Keratinocyte (primary cell): ENCODE measurements around the gene FKTN. TPM values are rescaled to one million over a fixed set of nuclear protein-coding genes. Genes with fewer than 3 reads are reported as not detected.

ENCODE experiments used
- DNase-seq: peaks from one replicate; pipeline ENCODE4 v3.0.0-alpha.2; 2011; ENCODE audit warnings: low read depth, missing footprints, low spot score
- FAIRE-seq: peaks from 2 replicates; lab custom pipeline; 2011; peaks lifted over from hg19 to GRCh38; lab: Jason Lieb, UNC
- H2AFZ ChIP-seq: 2 replicates; pipeline ENCODE4 v1.6.0; 2012; ENCODE audit warnings: low read length, control low read depth, inconsistent platforms; ENCODE audit not compliant: control insufficient read depth
- H3K27ac ChIP-seq: 2 replicates; pipeline ENCODE4 v1.5.1; 2011; ENCODE audit warnings: low read length; ENCODE audit not compliant: control insufficient read depth, insufficient read depth
- H3K27me3 ChIP-seq: 3 replicates; pipeline ENCODE4 v1.6.0; 2011; ENCODE audit warnings: low read length; ENCODE audit not compliant: control insufficient read depth, insufficient read depth; ENCODE audit errors: extremely low read depth
- H3K36me3 ChIP-seq, 2 experiments: 2 replicates in 1 of 2; 3 replicates in 1 of 2; pipeline ENCODE4 v1.5.1; 2011; ENCODE audit warnings: low read length in 2 of 2, mild to moderate bottlenecking in 1 of 2; ENCODE audit not compliant: control insufficient read depth in 2 of 2, insufficient read depth in 2 of 2; ENCODE audit errors: extremely low read depth in 1 of 2
- H3K4me1 ChIP-seq: 3 replicates; pipeline ENCODE4 v1.5.1; 2011; ENCODE audit warnings: low read length; ENCODE audit not compliant: control insufficient read depth, insufficient read depth; ENCODE audit errors: extremely low read depth
- H3K4me2 ChIP-seq: 3 replicates; pipeline ENCODE4 v1.6.0; 2011; ENCODE audit warnings: low read depth, low read length; ENCODE audit not compliant: control insufficient read depth, insufficient read depth; ENCODE audit errors: extremely low read depth
- H3K4me3 ChIP-seq, 3 experiments: fragments of 200-600 bp in 1 of 3; sonication (generic) in 1 of 3; 2 replicates in 2 of 3; 3 replicates in 1 of 3; pipeline ENCODE4 v1.5.1; 2011 to 2016; ENCODE audit warnings: low read length in 3 of 3, mild to moderate bottlenecking in 3 of 3, control low read depth in 2 of 3, inconsistent platforms in 1 of 3, low read depth in 1 of 3, mixed read lengths in 1 of 3, mixed run types in 1 of 3, moderate library complexity in 1 of 3; ENCODE audit not compliant: control insufficient read depth in 2 of 3, insufficient read depth in 2 of 3; ENCODE audit errors: extremely low read depth in 1 of 3
- H3K79me2 ChIP-seq: 2 replicates; pipeline ENCODE4 v1.6.0; 2012; ENCODE audit warnings: low read length; ENCODE audit not compliant: control insufficient read depth, insufficient read depth
- H3K9ac ChIP-seq: 3 replicates; pipeline ENCODE4 v1.6.0; 2011; ENCODE audit warnings: low read length; ENCODE audit not compliant: control insufficient read depth, insufficient read depth; ENCODE audit errors: extremely low read depth
- H3K9me1 ChIP-seq: 3 replicates; pipeline ENCODE4 v1.6.0; 2011; ENCODE audit warnings: low read length; ENCODE audit not compliant: control insufficient read depth, insufficient read depth; ENCODE audit errors: extremely low read depth
- H3K9me3 ChIP-seq: 2 replicates; pipeline ENCODE4 v1.5.1; 2012; ENCODE audit warnings: low read depth, low read length; ENCODE audit not compliant: control insufficient read depth
- H4K20me1 ChIP-seq: 3 replicates; pipeline ENCODE4 v1.6.0; 2011; ENCODE audit warnings: low read length; ENCODE audit not compliant: control insufficient read depth, insufficient read depth; ENCODE audit errors: extremely low read depth
- CTCF ChIP-seq, 3 experiments: IDR thresholded peaks in 1 of 3; conservative IDR thresholded peaks in 1 of 3; optimal IDR thresholded peaks in 1 of 3; 2 replicates in 2 of 3; 3 replicates in 1 of 3; pipeline versions ENCODE3 to v1.5.1; 2011; ENCODE audit warnings: low read length in 3 of 3, mild to moderate bottlenecking in 3 of 3, moderate library complexity in 2 of 3, control low read depth in 1 of 3, inconsistent platforms in 1 of 3; ENCODE audit not compliant: insufficient read depth in 2 of 3; ENCODE audit errors: extremely low read depth in 1 of 3
- EZH2 ChIP-seq: IDR thresholded peaks from one replicate; pipeline ENCODE4 v1.6.1; 2012; ENCODE audit warnings: inconsistent platforms, mild to moderate bottlenecking, low read length, moderate library complexity
- dilution Hi-C: fragments of 300-500 bp; cut with MboI; formaldehyde crosslinking; loops from one replicate; pipeline ENCODE4 v1.7.0; 2020; ENCODE audit warnings: low sequenced_read_pairs; ENCODE audit not compliant: extremely low pct_ligation_motif_present
- polyA plus RNA-seq, 5 experiments: library from polyadenylated mRNA; depleted of rRNA in 3 of 5; stranded (reverse) in 3 of 5; stranded (forward) in 1 of 5; unstranded in 1 of 5; fragments of >200 nt; gene quantifications; 1 replicate in 1 of 5; 2 replicates in 3 of 5; 3 replicates in 1 of 5; pipeline versions ENCODE4 v1.2.1 to v1.2.3, GENCODE V29; 2011 to 2012; ENCODE audit warnings: missing spikeins in 2 of 5, low read depth in 1 of 5, low replicate concordance in 1 of 5

The FKTN gene
- polyA plus RNA-seq, 1 donor (not counting 4 experiments of a cell fraction or from before 2014, with no cell fraction given), result 15.9 TPM

GRCh38 chr9:105678163-105678562 is 120.2 kb downstream of the FKTN start:
- Histone ChIP-seq H4K20me1 (no peaks in the 10 kb centered on the region), H3K9me3 (no peaks in the 10 kb centered on the region), H3K36me3 (no peaks in the 10 kb centered on the region), H3K27ac (no peak overlapping the region), H3K27me3 (no peaks in the 10 kb centered on the region), H2AFZ (no peak overlapping the region), H3K9me1 (no peaks in the 10 kb centered on the region), H3K79me2 (no peaks in the 10 kb centered on the region), H3K4me1 (no peaks in the 10 kb centered on the region), H3K9ac (no peak overlapping the region), H3K4me3 (no peak overlapping the region), H3K4me2 (no peak overlapping the region)
- FAIRE-seq (no peak), DNase-seq (no peak)
- TF ChIP-seq EZH2 (no peak), CTCF (optimal IDR thresholded peaks at IDR 0.05 in 1 of 3, IDR thresholded peaks at IDR 0.05 in 1 of 3, conservative IDR thresholded peaks at IDR 0.05 in 1 of 3; ENCODE audit: extremely low read depth in 1 of 3, insufficient read depth in 2 of 3, low read length in 3 of 3) (no peak)
- dilution Hi-C loops, result no loop called here

GRCh38 chr9:105678781-105679180 is 120.8 kb downstream of the FKTN start:
- no peaks in the 10 kb centered on the region for H3K79me2 ChIP-seq
- no peaks in the 10 kb centered on the region for H3K36me3 ChIP-seq
- dilution Hi-C loops, result no loop called here
- no peaks in the 10 kb centered on the region for H3K9me1 ChIP-seq
- DNase-seq, result no peak
- H3K9ac ChIP-seq, result no peak overlapping the region
- H2AFZ ChIP-seq, result no peak overlapping the region
- H4K20me1 ChIP-seq, result no peaks in the 10 kb centered on the region
- no peak overlapping the region for H3K4me2 ChIP-seq
- H3K27me3 ChIP-seq, result no peaks in the 10 kb centered on the region
- H3K4me3 ChIP-seq, result no peak overlapping the region
- TF ChIP-seq EZH2, result no peak
- no peak for TF ChIP-seq CTCF (optimal IDR thresholded peaks at IDR 0.05 in 1 of 3, IDR thresholded peaks at IDR 0.05 in 1 of 3, conservative IDR thresholded peaks at IDR 0.05 in 1 of 3; ENCODE audit: extremely low read depth in 1 of 3, insufficient read depth in 2 of 3, low read length in 3 of 3)
- H3K27ac ChIP-seq, result no peak overlapping the region
- no peaks in the 10 kb centered on the region for H3K9me3 ChIP-seq
- FAIRE-seq, result no peak
- no peaks in the 10 kb centered on the region for H3K4me1 ChIP-seq
